Activated CD4-positive, alpha-beta T cell treated with anti-CD3 and anti-CD28 coated beads, Interleukin-2, amount 10 ng/mL, durations not matched to agents 24 days and 14 days (primary cell): ENCODE results near the gene NRXN3. TPM values are rescaled to one million over a fixed set of nuclear protein-coding genes. Genes with fewer than 3 reads are reported as not detected.

ENCODE experiments used
- DNase-seq: peaks from one replicate; pipeline ENCODE4 v3.0.0; 2022
- H3K27ac Mint-ChIP-seq: one replicate; pipeline ENCODE4 v1.8.0; 2022; ENCODE audit warnings: mild to moderate bottlenecking, mixed read lengths
- H3K27me3 Mint-ChIP-seq: one replicate; pipeline ENCODE4 v1.8.0; 2022; ENCODE audit warnings: mixed read lengths
- H3K36me3 Mint-ChIP-seq: one replicate; pipeline ENCODE4 v1.8.0; 2022; ENCODE audit warnings: low read depth, mild to moderate bottlenecking, mixed read lengths
- H3K4me1 Mint-ChIP-seq: one replicate; pipeline ENCODE4 v1.8.0; 2021; ENCODE audit warnings: mixed read lengths
- H3K4me3 Mint-ChIP-seq: one replicate; pipeline ENCODE4 v1.8.0; 2022; ENCODE audit warnings: mild to moderate bottlenecking, moderate library complexity, mixed read lengths
- H3K9me3 Mint-ChIP-seq: one replicate; pipeline ENCODE4 v1.8.0; 2021; ENCODE audit warnings: mixed read lengths
- intact Hi-C: fragments of 100-400 bp; cut with micrococcal nuclease; formaldehyde crosslinking; loops from one replicate; pipeline ENCODE4 v1.15.1; 2023
- total RNA-seq: library from RNA; stranded (reverse); gene quantifications from 2 replicates; pipeline ENCODE4 v1.2.3, GENCODE V29; 2022

NRXN3 gene
- total RNA-seq, 1 donor from 2014 or later: not detected

DNA sequence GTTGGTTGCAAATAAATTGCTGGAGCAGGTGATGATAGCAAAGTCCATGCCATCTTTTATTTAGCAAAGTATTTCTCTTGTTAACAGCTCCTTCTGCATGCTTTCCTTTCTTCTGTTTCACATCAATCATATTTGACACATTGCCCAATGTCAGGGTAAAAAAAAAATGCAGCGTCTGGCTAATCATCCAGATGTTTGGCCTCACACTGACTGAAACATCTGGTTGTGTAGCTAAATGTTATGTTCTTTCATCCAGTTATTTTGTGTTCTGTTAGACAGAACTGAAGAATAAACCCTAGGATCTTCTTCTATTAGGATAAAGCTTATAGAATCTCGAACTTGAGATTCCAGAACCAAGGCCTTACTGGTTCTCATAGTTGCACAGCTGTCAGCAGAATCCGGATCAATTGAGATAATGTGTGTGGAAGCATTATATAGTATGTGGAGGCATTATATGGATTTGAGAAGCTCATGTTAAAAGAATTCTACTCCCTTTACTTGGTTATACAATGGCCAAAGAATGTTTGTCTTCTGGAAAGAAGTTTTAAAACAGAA is 1182.0 kb downstream of the NRXN3 start:
- intact Hi-C loops: no loop called here
- no peak for DNase-seq
- Mint-ChIP-seq H3K27me3 (no peaks in the 10 kb centered on the region), H3K36me3 (no peaks in the 10 kb centered on the region), H3K27ac (no peak overlapping the region), H3K4me1 (no peaks in the 10 kb centered on the region), H3K9me3 (no peaks in the 10 kb centered on the region), H3K4me3 (no peak overlapping the region)

DNA sequence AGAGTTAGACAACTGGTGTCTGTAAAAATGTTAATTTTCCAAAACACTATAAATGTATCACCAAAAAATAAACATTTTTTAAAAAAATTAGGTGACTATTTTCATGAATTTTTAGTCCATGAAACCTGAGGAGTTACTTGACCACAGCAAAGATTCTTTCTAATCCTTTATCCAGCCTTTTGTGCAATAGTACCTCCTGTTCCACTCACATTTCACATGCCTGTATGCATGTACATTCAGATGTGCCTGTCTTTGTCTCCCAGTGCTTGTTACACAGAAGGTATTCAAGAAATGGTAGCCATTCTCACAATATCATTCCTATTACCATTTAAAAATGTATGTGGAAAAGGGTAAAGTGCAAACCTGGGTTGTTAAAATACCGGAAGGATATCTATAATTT is 1184.2 kb downstream of the NRXN3 start:
- intact Hi-C loops: no loop called here
- no peaks in the 10 kb centered on the region for H3K36me3 Mint-ChIP-seq
- no peak overlapping the region for H3K27ac Mint-ChIP-seq
- no peaks in the 10 kb centered on the region for H3K9me3 Mint-ChIP-seq
- no peaks in the 10 kb centered on the region for H3K4me1 Mint-ChIP-seq
- H3K4me3 Mint-ChIP-seq: no peak overlapping the region
- no peaks in the 10 kb centered on the region for H3K27me3 Mint-ChIP-seq
- DNase-seq: no peak

DNA sequence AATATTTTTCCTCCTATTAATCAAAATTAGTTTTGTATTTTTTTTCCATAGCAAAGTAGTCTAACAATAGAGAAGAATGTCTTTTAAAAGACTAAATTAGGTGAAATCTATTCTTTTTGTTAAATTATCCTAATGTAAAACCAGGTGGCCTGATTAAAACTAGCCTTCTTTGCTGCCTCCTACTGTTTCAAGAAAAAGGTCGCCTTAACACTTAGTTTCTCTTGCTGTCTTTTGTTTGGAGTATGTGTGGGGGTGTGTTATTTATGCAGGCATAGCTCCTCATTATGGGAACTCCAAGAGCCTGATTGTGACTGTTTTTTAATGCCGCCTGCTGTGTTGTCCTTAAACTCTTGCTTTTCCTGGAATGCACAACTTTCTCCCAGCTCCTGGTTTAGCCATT is 1185.9 kb downstream of the NRXN3 start:
- H3K27ac Mint-ChIP-seq: no peak overlapping the region
- no peaks in the 10 kb centered on the region for H3K4me1 Mint-ChIP-seq
- H3K4me3 Mint-ChIP-seq: no peak overlapping the region
- no peaks in the 10 kb centered on the region for H3K27me3 Mint-ChIP-seq
- H3K36me3 Mint-ChIP-seq: no peaks in the 10 kb centered on the region
- no peak for DNase-seq
- intact Hi-C loops: no loop called here
- no peaks in the 10 kb centered on the region for H3K9me3 Mint-ChIP-seq

DNA sequence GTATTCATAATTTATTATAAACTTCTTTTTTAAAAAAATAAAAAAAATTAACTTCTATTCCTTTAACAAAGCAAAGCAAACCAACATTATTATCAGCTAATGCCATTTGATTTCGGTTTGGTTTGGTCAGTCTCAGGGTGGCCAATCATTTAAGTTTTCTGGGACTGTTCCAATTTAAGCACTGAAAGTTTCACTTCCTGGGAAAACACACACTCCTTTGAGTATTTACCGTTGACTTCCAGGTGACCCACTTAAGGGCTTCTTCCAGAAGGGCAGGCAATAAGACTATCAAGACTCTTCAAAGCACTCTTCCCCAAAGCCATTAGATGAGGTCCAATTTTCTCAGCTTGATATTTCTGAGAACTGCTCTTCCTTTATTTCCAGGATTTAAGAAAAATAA is 1187.1 kb downstream of the NRXN3 start:
- no peaks in the 10 kb centered on the region for H3K9me3 Mint-ChIP-seq
- no peak overlapping the region for H3K4me3 Mint-ChIP-seq
- intact Hi-C loops: no loop called here
- H3K27me3 Mint-ChIP-seq: no peaks in the 10 kb centered on the region
- no peaks in the 10 kb centered on the region for H3K4me1 Mint-ChIP-seq
- no peak for DNase-seq
- no peaks in the 10 kb centered on the region for H3K36me3 Mint-ChIP-seq
- no peak overlapping the region for H3K27ac Mint-ChIP-seq

DNA sequence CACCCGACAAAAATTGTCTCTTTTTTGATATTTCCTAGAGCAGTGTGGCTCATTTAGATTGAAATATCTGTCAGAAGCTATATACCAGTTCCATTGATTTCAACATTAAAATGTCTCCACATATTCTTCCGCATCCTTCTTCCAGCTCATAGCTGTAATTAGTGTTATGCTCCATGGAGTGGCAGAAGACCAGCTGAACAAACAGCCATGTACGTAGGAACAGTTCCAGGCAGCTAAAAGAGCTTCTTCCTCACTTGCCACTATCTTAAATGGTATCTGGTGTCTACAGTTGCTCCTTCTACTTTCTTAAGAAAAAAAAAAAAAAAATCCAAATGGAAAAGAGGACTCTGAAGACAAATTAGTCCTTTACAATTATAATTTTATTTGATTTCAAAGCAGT is 1193.1 kb downstream of the NRXN3 start:
- intact Hi-C loops: no loop called here
- H3K4me1 Mint-ChIP-seq: no peaks in the 10 kb centered on the region
- no peaks in the 10 kb centered on the region for H3K27me3 Mint-ChIP-seq
- H3K9me3 Mint-ChIP-seq: no peaks in the 10 kb centered on the region
- no peak overlapping the region for H3K27ac Mint-ChIP-seq
- DNase-seq: no peak
- no peaks in the 10 kb centered on the region for H3K36me3 Mint-ChIP-seq
- H3K4me3 Mint-ChIP-seq: no peak overlapping the region

DNA sequence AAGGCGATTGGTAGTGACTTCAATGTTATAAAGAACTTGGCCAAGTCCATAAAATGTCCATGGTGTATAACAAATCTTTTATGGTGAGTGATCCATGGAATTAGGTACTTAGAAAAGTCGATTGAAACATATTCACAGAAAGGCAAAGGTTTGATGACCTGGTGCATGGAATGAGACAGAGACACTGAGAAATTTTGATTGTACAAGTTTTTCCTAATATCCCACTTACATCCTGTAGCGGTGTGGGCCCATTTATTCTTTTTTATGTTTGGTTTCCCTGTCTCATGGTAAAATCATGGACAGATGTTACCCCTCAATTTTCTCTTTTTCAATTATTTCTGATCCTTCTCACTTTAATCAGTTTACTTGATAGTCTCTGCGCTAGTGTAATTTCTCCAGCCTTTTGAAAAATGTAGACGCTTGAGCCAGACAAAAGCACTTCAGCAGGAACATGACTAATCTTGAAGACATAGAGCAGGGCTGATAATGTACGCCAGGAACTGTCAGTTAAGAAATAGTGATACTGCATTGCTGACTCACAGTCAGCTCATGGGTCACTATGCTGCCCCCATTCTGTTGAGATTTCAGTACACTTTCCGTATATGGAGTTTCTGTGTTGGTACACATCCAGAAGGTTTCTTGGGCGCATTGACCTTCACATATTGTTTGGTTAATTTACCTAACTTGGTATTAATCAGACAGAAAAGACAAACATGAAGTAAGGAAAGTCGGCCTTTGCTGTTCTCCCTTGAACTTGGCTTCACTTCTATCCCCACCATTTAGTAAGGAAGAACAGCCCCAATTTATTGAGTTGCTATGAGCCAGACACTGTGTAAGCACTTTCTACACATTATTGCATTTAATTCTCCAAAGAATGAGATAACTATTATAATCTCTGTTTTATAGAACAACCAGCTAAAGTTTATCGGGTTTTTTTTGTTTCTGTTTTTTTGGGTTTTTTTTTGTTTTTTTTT is 1199.5 kb downstream of the NRXN3 start:
- Mint-ChIP-seq H3K27me3 (no peaks in the 10 kb centered on the region), H3K27ac (no peak overlapping the region), H3K4me3 (no peak overlapping the region), H3K36me3 (no peaks in the 10 kb centered on the region), H3K4me1 (no peaks in the 10 kb centered on the region), H3K9me3 (no peaks in the 10 kb centered on the region)
- intact Hi-C loops: no loop called here
- DNase-seq: no peak

DNA sequence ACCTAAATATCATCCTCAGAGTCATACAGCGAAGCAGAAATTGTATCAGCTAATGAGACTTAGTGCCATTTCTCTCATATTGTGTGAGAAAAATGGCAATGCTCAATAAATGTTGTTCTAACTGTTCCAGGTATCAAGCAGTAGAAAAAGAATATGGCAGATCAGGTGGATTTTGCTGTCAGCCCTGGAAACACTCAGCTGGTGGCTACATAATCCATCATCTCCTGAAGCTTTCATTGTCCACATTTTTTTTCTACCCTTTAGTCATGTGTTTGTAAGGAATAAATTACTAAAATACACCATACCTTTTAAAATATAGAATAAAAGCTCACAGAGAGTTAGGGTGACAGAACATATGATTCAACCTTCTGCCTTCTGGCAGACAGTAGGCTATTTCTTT is 1200.8 kb downstream of the NRXN3 start:
- H3K27ac Mint-ChIP-seq: no peak overlapping the region
- no peaks in the 10 kb centered on the region for H3K27me3 Mint-ChIP-seq
- no peaks in the 10 kb centered on the region for H3K4me1 Mint-ChIP-seq
- H3K4me3 Mint-ChIP-seq: no peak overlapping the region
- no peaks in the 10 kb centered on the region for H3K36me3 Mint-ChIP-seq
- no peak for DNase-seq
- intact Hi-C loops: no loop called here
- H3K9me3 Mint-ChIP-seq: no peaks in the 10 kb centered on the region

DNA sequence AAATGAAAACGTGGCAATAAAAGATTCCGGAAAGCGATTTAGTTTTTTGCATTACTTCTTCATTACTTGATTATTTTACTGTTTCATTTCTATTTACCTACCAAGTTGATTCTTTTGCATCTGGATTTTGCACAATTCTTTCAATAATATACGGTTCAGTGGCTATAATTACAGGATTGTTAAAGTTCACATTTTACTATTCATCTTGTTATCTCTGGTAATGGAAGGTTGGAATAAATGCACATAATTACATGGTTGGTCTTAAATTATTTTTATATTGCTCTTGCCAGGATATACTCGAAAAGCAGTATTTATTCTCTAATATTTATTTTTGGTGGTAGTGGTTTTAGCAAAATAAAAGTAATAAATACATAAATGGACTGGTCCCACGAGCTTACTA is 1203.3 kb downstream of the NRXN3 start:
- Mint-ChIP-seq H3K27ac (no peak overlapping the region), H3K36me3 (no peaks in the 10 kb centered on the region), H3K4me1 (no peaks in the 10 kb centered on the region), H3K27me3 (no peaks in the 10 kb centered on the region), H3K9me3 (no peaks in the 10 kb centered on the region), H3K4me3 (no peak overlapping the region)
- DNase-seq: no peak
- intact Hi-C loops: no loop called here

DNA sequence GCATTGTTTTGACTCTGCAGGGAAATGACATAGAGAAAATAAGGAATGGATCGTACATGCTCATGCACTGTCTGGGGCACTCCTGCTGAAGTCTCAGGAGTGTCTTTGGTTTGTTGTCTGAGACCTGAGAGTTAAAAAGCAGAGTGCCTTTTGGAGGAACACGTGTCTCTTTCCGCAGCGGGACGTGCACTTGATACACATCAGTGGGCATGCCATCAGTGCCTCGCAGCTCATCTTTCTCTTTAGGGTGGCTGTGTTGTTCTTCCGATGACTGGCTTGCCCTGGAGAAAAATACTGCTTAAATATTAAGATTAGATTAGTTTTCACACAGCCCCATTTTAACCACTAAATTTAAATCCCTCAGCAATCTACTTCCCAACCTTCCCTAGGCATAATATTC is 1205.2 kb downstream of the NRXN3 start:
- Mint-ChIP-seq H3K9me3 (no peaks in the 10 kb centered on the region), H3K4me3 (no peak overlapping the region), H3K27ac (no peak overlapping the region), H3K36me3 (no peaks in the 10 kb centered on the region), H3K4me1 (no peaks in the 10 kb centered on the region), H3K27me3 (no peaks in the 10 kb centered on the region)
- DNase-seq: no peak
- intact Hi-C loops: no loop called here

DNA sequence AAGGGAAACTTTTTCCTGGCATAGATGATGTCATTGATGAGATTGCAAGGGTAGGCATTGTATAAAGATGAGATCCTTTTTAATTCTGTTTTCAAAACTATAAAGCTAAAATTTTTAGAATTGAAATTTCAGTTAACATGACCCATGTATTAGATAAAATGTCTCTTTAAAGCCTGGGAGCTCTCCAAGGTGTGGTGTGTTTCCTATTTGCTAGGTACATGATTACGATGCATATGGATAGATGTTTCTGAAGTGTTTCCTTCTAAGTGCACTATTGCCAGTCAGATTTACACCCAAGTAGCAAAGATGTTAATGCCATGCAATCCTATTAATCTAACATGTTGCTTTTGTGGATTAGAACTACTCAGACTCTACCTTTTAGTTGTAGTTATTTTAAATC is 1206.4 kb downstream of the NRXN3 start:
- DNase-seq: no peak
- Mint-ChIP-seq H3K4me1 (no peaks in the 10 kb centered on the region), H3K36me3 (no peaks in the 10 kb centered on the region), H3K27ac (no peak overlapping the region), H3K9me3 (no peaks in the 10 kb centered on the region), H3K4me3 (no peak overlapping the region), H3K27me3 (no peaks in the 10 kb centered on the region)
- intact Hi-C loops: no loop called here

DNA sequence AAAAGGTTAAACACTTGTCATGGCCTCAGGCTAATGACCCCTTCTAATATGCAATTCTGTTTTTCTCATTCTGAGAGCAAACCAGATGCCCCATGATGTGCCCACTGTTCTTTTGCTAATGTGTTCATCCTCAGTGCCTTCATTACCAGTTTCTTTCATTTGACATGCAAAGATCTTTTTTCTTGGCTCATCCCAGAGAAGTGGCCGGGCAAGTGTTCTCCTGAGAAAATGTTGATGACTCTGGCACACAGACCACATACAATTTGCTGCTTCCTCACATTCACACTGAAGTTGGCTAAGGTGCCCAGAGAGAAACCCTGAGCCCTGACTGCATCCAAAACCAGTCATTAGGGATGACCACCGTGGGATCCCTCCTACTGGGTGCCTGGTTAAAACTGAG is 1207.8 kb downstream of the NRXN3 start:
- no peak overlapping the region for H3K27ac Mint-ChIP-seq
- H3K4me3 Mint-ChIP-seq: no peak overlapping the region
- no peaks in the 10 kb centered on the region for H3K9me3 Mint-ChIP-seq
- intact Hi-C loops: no loop called here
- H3K4me1 Mint-ChIP-seq: no peaks in the 10 kb centered on the region
- no peaks in the 10 kb centered on the region for H3K27me3 Mint-ChIP-seq
- no peak for DNase-seq
- no peaks in the 10 kb centered on the region for H3K36me3 Mint-ChIP-seq

DNA sequence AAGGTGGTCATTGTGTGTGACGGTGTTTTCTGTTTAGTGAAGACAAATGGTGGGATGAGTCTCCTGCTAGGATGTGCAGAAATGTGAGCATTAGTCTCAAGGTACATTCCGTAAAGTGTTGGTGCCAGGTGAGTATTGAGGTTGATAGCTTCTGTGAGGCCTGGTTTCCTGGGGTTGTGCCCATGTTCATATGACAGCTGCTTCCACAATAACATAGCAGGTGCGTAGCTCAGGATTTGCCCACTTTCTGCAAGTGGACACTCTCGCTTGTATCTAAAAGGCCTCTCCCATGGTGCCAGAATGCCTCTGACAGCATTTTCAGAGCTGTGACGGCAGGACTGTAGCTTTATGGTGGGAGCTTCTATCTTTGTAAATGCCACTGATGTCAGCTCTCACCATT is 1209.1 kb downstream of the NRXN3 start:
- Mint-ChIP-seq H3K27ac (no peak overlapping the region), H3K27me3 (no peaks in the 10 kb centered on the region), H3K4me3 (no peak overlapping the region), H3K9me3 (no peaks in the 10 kb centered on the region), H3K36me3 (no peaks in the 10 kb centered on the region), H3K4me1 (no peaks in the 10 kb centered on the region)
- DNase-seq: no peak
- intact Hi-C loops: no loop called here

DNA sequence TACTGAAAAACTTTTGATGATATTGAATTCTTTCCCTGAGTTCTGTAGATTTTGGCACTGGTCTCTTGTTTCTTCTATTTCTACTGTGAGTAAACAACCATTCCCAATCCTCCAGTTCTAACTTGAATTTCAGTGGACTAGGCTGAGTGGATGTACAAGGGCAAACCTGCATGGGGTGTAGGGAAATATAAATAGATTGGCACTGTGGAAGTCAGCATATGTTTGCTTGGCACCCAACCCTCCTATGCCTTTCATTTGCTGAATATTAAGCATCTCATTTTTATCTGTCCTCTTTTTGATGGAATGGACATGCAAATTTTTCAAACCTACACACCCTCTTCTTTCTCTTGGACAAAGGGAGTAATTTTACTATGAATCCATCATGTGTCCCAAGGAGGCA is 1212.9 kb downstream of the NRXN3 start:
- DNase-seq: no peak
- no peaks in the 10 kb centered on the region for H3K36me3 Mint-ChIP-seq
- no peaks in the 10 kb centered on the region for H3K4me1 Mint-ChIP-seq
- intact Hi-C loops: no loop called here
- H3K27me3 Mint-ChIP-seq: no peaks in the 10 kb centered on the region
- no peaks in the 10 kb centered on the region for H3K9me3 Mint-ChIP-seq
- no peak overlapping the region for H3K27ac Mint-ChIP-seq
- no peak overlapping the region for H3K4me3 Mint-ChIP-seq

DNA sequence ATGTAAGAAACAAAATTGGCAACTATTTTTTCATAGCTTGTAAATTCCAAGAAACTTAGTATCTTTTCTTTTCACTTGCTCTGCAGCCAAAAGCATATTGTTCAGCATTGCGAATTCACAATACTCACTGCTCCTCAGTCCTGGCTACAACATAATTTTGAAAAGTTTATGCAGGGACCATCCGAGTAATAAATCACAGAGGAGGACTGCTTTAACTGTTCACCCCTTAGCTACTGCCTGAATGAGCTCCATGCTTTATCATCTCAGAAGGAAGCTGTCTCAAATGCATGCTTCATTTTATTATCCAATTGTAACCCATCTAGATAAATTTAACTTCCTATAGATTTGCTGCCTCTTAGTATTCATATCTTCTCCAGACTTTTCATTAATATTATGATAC is 1213.3 kb downstream of the NRXN3 start:
- Mint-ChIP-seq H3K4me3 (no peak overlapping the region), H3K27ac (no peak overlapping the region), H3K36me3 (no peaks in the 10 kb centered on the region), H3K27me3 (no peaks in the 10 kb centered on the region), H3K9me3 (no peaks in the 10 kb centered on the region), H3K4me1 (no peaks in the 10 kb centered on the region)
- no peak for DNase-seq
- intact Hi-C loops: no loop called here

DNA sequence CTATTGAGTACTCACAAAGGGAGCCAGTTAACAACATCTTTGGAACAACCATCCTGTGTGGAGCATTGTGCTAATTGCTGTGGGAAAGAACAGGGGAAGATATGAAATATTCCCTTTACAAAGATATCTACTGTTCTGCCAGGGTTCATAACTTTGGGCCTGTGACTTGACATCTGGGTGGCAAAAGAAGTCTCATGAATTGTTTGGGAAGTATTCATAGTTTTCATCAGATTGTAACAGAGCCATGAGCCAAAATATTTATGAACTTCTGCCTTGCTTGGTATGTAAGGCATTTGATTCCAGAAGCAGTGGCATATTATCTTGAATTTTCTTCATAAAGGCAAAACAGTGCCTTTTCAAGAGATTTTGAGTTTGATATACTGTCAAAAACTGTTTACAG is 1224.9 kb downstream of the NRXN3 start:
- Mint-ChIP-seq H3K4me3 (no peak overlapping the region), H3K27me3 (no peaks in the 10 kb centered on the region), H3K9me3 (peaks cover 4% of the 10 kb centered on the region), H3K4me1 (no peaks in the 10 kb centered on the region), H3K27ac (no peak overlapping the region), H3K36me3 (no peaks in the 10 kb centered on the region)
- intact Hi-C loops: no loop called here
- DNase-seq: no peak
